GM19238 (cell line): ENCODE results near the gene CHGA.

Experiments used
- DNase-seq: peaks from one replicate; pipeline ENCODE4 v3.0.0; 2011; ENCODE audit warnings: low spot score; ENCODE audit not compliant: insufficient read length

The CHGA gene

DNA sequence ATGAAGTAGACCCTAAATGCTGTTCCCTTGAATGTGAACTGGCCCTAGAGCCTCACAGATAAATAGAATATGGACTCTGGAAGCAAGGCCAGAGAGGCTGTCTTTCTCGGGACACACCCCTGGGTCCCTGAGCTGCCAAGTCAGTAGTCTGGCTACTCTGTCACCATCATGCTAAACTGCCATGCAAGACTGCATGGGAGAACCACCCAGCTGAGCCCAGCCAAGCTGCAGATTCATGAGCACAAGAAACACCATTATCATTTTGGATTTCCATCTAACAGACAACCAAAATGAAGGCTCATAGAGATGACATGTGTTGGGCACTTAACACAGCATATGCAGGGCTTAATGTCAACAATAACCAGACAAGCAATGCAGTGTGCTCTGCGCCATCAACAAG is 53.3 kb downstream of the CHGA start:
- no peak for DNase-seq

- DNase-seq, result no peak
Observed at GRCh38 chr14:92978229-92979021, 55.5 kb downstream of the CHGA start.

DNA sequence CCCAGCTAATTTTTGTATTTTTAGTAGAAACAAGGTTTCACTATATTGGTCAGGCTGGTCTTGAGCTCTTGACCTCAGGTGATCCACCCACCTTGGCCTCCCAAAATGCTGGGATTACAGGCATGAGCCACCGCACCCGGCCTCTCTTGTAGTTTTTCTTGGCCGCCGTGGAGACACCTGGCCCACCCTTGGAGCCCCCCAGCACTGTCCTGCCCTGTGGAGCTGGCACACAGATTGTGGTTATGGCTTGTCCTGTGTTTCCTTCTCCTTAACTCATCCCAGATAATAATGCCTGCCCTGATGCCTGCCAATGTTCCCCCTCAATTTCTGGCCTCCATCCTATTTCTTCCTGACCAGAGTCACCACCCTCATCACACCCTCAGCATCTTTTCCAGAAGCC is 57.9 kb downstream of the CHGA start:
- no peak for DNase-seq

DNA sequence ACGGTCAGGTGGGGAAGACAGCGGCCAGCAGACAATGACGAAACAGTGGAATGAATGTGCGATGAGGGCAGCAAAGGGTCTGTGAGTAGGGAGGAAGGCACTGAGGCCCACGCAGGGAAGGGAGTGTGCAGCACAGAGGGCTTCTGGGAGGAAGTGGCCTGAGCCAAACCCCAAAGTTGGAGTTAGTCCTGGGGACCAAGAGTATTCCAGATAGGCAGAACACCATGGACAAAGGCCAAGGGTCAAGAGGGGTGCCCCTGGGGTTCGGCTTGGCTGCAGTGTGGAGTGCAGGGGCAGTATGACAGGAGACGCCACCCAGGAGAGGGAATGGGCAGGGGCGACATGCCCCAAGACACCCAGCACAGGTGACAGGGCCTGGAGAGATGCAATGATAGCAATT is 58.8 kb downstream of the CHGA start:
- no peak for DNase-seq

DNA sequence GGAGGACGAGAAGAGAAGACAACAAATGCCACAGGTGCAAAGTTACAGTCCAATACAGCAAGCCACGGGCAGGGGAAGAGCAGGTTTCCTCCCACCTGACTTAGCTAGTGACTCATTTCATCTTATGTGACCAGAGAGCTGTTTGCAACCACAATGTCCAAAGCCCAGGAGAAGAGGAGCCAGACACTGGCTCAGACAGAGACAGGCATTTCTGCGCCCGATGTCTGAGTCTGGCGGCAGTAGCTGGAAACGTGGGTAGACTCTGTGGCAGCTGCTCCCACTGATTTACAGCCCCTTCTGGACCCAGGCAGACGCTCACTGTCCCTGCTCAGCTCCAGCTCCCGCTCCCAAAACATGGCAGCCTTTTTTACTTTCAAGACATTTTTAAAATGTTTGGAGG is 60.0 kb downstream of the CHGA start:
- no peak for DNase-seq

GRCh38 chr14:92984082-92984788 is 61.3 kb downstream of the CHGA start:
- DNase-seq, result no peak
